ENCODE measurements around the gene PEAK1.

PEAK1 gene

DNA sequence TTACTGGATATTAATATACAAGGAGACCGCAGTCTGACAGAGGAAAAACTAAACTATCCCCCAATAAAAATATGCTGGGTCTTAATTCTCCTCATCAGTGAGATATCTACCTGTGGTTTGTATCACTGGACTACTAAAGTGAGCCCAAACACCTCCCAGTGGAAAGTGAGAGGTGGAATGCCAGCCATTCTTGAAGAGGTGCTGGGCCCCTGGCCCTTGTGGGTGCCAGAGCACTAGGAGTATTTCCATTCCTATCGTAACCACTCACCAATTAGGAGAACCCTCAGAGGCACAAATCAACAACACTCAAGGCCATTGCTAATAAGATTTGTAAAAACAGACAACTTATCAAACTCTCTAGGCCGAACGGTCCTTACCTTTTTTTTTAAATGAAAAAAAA is 227.5 kb downstream of the PEAK1 start:
- Histone ChIP-seq H3K4me3 (ENCODE audit: low read length) (no peak overlapping the region), H2AK5ac (ENCODE audit: low read length) (no peak overlapping the region), H3K79me2 (ENCODE audit: control insufficient read depth, insufficient read depth, low read length) (no peaks in the 10 kb centered on the region), H4K8ac (ENCODE audit: low read depth, low read length) (no peak overlapping the region), H3K18ac (ENCODE audit: low read length) (no peak overlapping the region), H3K4ac (ENCODE audit: low read depth, low read length) (no peak overlapping the region), H3K27me3 (ENCODE audit: insufficient read depth, low read length, poor library complexity) (no peaks in the 10 kb centered on the region), H3K27ac (ENCODE audit: low read depth, low read length) (no peak overlapping the region), H3K36me3 (ENCODE audit: control insufficient read depth, insufficient read depth, low read length) (no peaks in the 10 kb centered on the region), H3K79me1 (ENCODE audit: low read length) (no peaks in the 10 kb centered on the region), H3K4me1 (ENCODE audit: control insufficient read depth, low read depth, low read length) (no peaks in the 10 kb centered on the region), H3K4me2 (ENCODE audit: low read length) (no peak overlapping the region), H2BK120ac (ENCODE audit: low read depth, low read length) (no peak overlapping the region), H3K56ac (ENCODE audit: low read length) (no peak overlapping the region), H2BK5ac (ENCODE audit: low read length) (no peak overlapping the region), H3K23ac (ENCODE audit: low read length) (no peak overlapping the region), H4K5ac (ENCODE audit: low read length) (no peak overlapping the region), H2BK15ac (replicated peaks; ENCODE audit: low read depth) (no peak overlapping the region), H3K9ac (ENCODE audit: low read length) (no peak overlapping the region)
- WGBS (ENCODE audit: extremely low coverage, insufficient coverage, low lambda C conversion rate) = no CpG with 5 or more reads among the region's 4 CpGs
- DNase-seq = peak; percentile 8

DNA sequence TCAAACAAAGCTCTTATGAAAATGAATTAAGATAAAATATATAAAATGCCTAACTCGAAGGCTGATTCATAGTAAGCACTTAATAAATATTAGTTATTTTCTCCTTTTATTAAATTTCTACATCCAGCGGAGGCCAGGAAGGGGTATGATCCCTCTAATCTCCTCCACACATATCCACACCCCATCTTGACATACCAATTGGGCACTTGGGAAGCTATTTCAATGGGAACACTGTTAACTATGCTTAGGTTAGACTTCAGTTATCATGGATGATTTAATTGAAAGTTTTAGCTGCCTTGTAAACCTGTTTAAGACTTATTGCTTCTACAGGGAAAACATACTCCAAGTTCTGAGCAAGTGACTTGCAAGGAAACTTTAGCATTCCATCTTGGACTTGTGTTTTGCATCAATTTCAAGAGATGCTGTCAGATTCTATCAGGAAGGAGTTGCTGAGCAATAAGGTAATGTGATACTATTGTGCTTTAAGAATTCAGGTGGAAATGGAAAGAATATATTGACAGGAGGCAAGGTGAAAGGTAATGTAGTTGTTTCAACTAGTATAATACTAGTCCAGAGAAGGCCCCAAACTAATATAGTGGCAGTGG is 228.6 kb downstream of the PEAK1 start:
- Histone ChIP-seq H2AK5ac (ENCODE audit: low read length) (no peak overlapping the region), H4K8ac (ENCODE audit: low read depth, low read length) (no peak overlapping the region), H3K79me2 (ENCODE audit: control insufficient read depth, insufficient read depth, low read length) (no peaks in the 10 kb centered on the region), H2BK120ac (ENCODE audit: low read depth, low read length) (no peak overlapping the region), H3K79me1 (ENCODE audit: low read length) (no peaks in the 10 kb centered on the region), H3K36me3 (ENCODE audit: control insufficient read depth, insufficient read depth, low read length) (no peaks in the 10 kb centered on the region), H3K18ac (ENCODE audit: low read length) (no peak overlapping the region), H3K23ac (ENCODE audit: low read length) (no peak overlapping the region), H3K4me3 (ENCODE audit: low read length) (no peak overlapping the region), H3K4ac (ENCODE audit: low read depth, low read length) (no peak overlapping the region), H3K56ac (ENCODE audit: low read length) (no peak overlapping the region), H2BK15ac (replicated peaks; ENCODE audit: low read depth) (no peak overlapping the region), H3K4me2 (ENCODE audit: low read length) (no peak overlapping the region), H3K27ac (ENCODE audit: low read depth, low read length) (no peak overlapping the region), H3K4me1 (ENCODE audit: control insufficient read depth, low read depth, low read length) (no peaks in the 10 kb centered on the region), H2BK5ac (ENCODE audit: low read length) (no peak overlapping the region), H4K5ac (ENCODE audit: low read length) (no peak overlapping the region), H3K27me3 (ENCODE audit: insufficient read depth, low read length, poor library complexity) (no peaks in the 10 kb centered on the region), H3K9ac (ENCODE audit: low read length) (no peak overlapping the region)
- DNase-seq = no peak
- no CpG with 5 or more reads among the region's 2 CpGs for WGBS (ENCODE audit: extremely low coverage, insufficient coverage, low lambda C conversion rate)

GRCh38 chr15:77187751-77188464 is 232.0 kb downstream of the PEAK1 start:
- no CpG with 5 or more reads among the region's 4 CpGs for WGBS (ENCODE audit: extremely low coverage, insufficient coverage, low lambda C conversion rate)
- H3K27me3 ChIP-seq (ENCODE audit: insufficient read depth, low read length, poor library complexity) = no peaks in the 10 kb centered on the region
- H3K27ac ChIP-seq (ENCODE audit: low read depth, low read length) = no peak overlapping the region

DNA sequence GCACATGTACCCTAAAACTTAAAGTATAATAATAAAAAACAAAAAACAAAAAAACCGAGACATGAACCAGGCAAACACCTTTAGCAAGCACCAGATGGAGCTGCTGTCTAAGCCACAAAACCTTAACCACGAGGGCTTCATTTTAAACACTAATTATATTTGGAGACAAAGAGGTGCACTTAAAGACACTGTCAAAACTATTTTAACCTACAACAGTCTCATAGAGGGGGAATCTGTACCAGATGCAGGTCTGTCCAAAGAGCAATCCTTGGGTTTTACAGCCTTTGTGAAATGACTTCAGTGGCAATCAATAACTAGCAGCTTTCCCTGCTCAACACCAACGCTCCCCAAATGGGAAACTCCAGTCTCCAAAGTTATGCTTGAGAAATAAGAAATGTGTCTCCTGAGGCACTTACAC is 233.3 kb downstream of the PEAK1 start:
- H3K4me1 ChIP-seq (ENCODE audit: control insufficient read depth, low read depth, low read length) = no peaks in the 10 kb centered on the region
- peak; percentile 32 for DNase-seq
- no peak overlapping the region for H3K9ac ChIP-seq (ENCODE audit: low read length)
- H3K4me2 ChIP-seq (ENCODE audit: low read length) = no peak overlapping the region
- no peak overlapping the region for H3K56ac ChIP-seq (ENCODE audit: low read length)
- no peak overlapping the region for H3K18ac ChIP-seq (ENCODE audit: low read length)
- no peak overlapping the region for H3K4me3 ChIP-seq (ENCODE audit: low read length)
- H3K36me3 ChIP-seq (ENCODE audit: control insufficient read depth, insufficient read depth, low read length) = no peaks in the 10 kb centered on the region
- H3K79me1 ChIP-seq (ENCODE audit: low read length) = no peaks in the 10 kb centered on the region
- no peak overlapping the region for H2AK5ac ChIP-seq (ENCODE audit: low read length)
- H2BK5ac ChIP-seq (ENCODE audit: low read length) = no peak overlapping the region
- no peak overlapping the region for H4K5ac ChIP-seq (ENCODE audit: low read length)
- peak overlapping the region; percentile 38 for H2BK120ac ChIP-seq (ENCODE audit: low read depth, low read length)
- no peaks in the 10 kb centered on the region for H3K27me3 ChIP-seq (ENCODE audit: insufficient read depth, low read length, poor library complexity)
- H4K8ac ChIP-seq (ENCODE audit: low read depth, low read length) = no peak overlapping the region
- no peak overlapping the region for H3K23ac ChIP-seq (ENCODE audit: low read length)
- WGBS (ENCODE audit: extremely low coverage, insufficient coverage, low lambda C conversion rate) = no CpG with 5 or more reads among the region's 3 CpGs
- H2BK15ac ChIP-seq (replicated peaks; ENCODE audit: low read depth) = no peak overlapping the region
- no peak overlapping the region for H3K4ac ChIP-seq (ENCODE audit: low read depth, low read length)
- H3K79me2 ChIP-seq (ENCODE audit: control insufficient read depth, insufficient read depth, low read length) = no peaks in the 10 kb centered on the region
- H3K27ac ChIP-seq (ENCODE audit: low read depth, low read length) = no peak overlapping the region

More at GRCh38 chr15:77187751-77188464, 232.0 kb downstream of the PEAK1 start:
- H2BK15ac ChIP-seq (replicated peaks; ENCODE audit: low read depth) = no peak overlapping the region
- no peak overlapping the region for H3K18ac ChIP-seq (ENCODE audit: low read length)
- H3K4me1 ChIP-seq (ENCODE audit: control insufficient read depth, low read depth, low read length) = no peaks in the 10 kb centered on the region
- H4K8ac ChIP-seq (ENCODE audit: low read depth, low read length) = no peak overlapping the region
- no peak overlapping the region for H3K56ac ChIP-seq (ENCODE audit: low read length)
- H3K4me2 ChIP-seq (ENCODE audit: low read length) = no peak overlapping the region
- no peaks in the 10 kb centered on the region for H3K79me2 ChIP-seq (ENCODE audit: control insufficient read depth, insufficient read depth, low read length)
- no peak overlapping the region for H2AK5ac ChIP-seq (ENCODE audit: low read length)
- no peak overlapping the region for H2BK120ac ChIP-seq (ENCODE audit: low read depth, low read length)
- H3K36me3 ChIP-seq (ENCODE audit: control insufficient read depth, insufficient read depth, low read length) = no peaks in the 10 kb centered on the region
- no peak overlapping the region for H4K5ac ChIP-seq (ENCODE audit: low read length)
- no peak overlapping the region for H3K9ac ChIP-seq (ENCODE audit: low read length)
- H3K23ac ChIP-seq (ENCODE audit: low read length) = peak overlapping the region; percentile 26
- H3K4ac ChIP-seq (ENCODE audit: low read depth, low read length) = no peak overlapping the region
- H2BK5ac ChIP-seq (ENCODE audit: low read length) = no peak overlapping the region
- no peaks in the 10 kb centered on the region for H3K79me1 ChIP-seq (ENCODE audit: low read length)
- H3K4me3 ChIP-seq (ENCODE audit: low read length) = no peak overlapping the region
- no peak for DNase-seq

DNA sequence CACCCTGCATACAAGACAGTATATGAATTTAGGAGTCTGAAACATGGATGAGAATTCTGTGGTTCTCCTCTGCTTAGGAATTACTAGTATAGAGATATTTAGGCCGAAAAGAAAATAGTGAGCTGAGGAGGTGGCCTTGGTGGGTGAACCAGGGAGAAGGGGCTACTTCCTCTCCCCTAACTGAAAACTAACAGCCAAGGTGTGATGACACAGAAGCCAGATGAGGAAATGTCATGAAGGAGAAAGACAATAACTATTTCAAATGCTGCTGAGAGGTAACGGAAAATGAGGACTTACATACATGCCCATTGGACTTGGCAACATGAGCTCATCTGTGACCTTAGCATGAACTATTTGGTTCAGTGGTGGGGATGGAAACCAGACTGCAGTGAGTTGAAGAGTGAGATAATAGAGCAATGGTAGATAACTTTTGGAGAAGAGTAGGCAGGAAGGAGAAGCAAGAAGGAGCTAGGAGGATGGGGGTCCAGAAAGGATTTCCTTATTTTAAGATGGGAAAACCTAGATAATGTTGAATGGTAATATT is 234.6 kb downstream of the PEAK1 start:
- no peak overlapping the region for H2AK5ac ChIP-seq (ENCODE audit: low read length)
- H2BK15ac ChIP-seq (replicated peaks; ENCODE audit: low read depth) = no peak overlapping the region
- no peak overlapping the region for H3K4me3 ChIP-seq (ENCODE audit: low read length)
- H3K9ac ChIP-seq (ENCODE audit: low read length) = no peak overlapping the region
- no peak overlapping the region for H4K5ac ChIP-seq (ENCODE audit: low read length)
- no peak overlapping the region for H3K27ac ChIP-seq (ENCODE audit: low read depth, low read length)
- H3K4me2 ChIP-seq (ENCODE audit: low read length) = no peak overlapping the region
- no peaks in the 10 kb centered on the region for H3K79me1 ChIP-seq (ENCODE audit: low read length)
- DNase-seq = no peak
- no peaks in the 10 kb centered on the region for H3K27me3 ChIP-seq (ENCODE audit: insufficient read depth, low read length, poor library complexity)
- H2BK5ac ChIP-seq (ENCODE audit: low read length) = no peak overlapping the region
- WGBS (ENCODE audit: extremely low coverage, insufficient coverage, low lambda C conversion rate) = no CpG with 5 or more reads among the region's 2 CpGs
- H3K79me2 ChIP-seq (ENCODE audit: control insufficient read depth, insufficient read depth, low read length) = no peaks in the 10 kb centered on the region
- H3K18ac ChIP-seq (ENCODE audit: low read length) = no peak overlapping the region
- no peak overlapping the region for H3K56ac ChIP-seq (ENCODE audit: low read length)
- no peak overlapping the region for H2BK120ac ChIP-seq (ENCODE audit: low read depth, low read length)
- H3K4ac ChIP-seq (ENCODE audit: low read depth, low read length) = no peak overlapping the region
- H3K36me3 ChIP-seq (ENCODE audit: control insufficient read depth, insufficient read depth, low read length) = no peaks in the 10 kb centered on the region
- no peaks in the 10 kb centered on the region for H3K4me1 ChIP-seq (ENCODE audit: control insufficient read depth, low read depth, low read length)
- no peak overlapping the region for H4K8ac ChIP-seq (ENCODE audit: low read depth, low read length)
- no peak overlapping the region for H3K23ac ChIP-seq (ENCODE audit: low read length)

All from mesendoderm (in vitro differentiated cells).